Endothelial cell of umbilical vein (primary cell): ENCODE results near the gene BRI3BP.

Experiments
- EZH2 ChIP-seq: IDR thresholded peaks from 2 replicates; pipeline ENCODE4 v1.6.1; 2012; ENCODE audit warnings: borderline replicate concordance, low read depth, mild to moderate bottlenecking, moderate library complexity, low read length, inconsistent platforms; ENCODE audit not compliant: severe bottlenecking
- GATA2 ChIP-seq: IDR thresholded peaks from 2 replicates; pipeline ENCODE4 v1.7.0; 2011; ENCODE audit warnings: low read depth, mild to moderate bottlenecking, moderate library complexity, mixed read lengths, low read length; ENCODE audit not compliant: insufficient read length, insufficient read depth
- MYC ChIP-seq: IDR thresholded peaks from one replicate; pipeline ENCODE4 v1.6.1; 2011; ENCODE audit warnings: mild to moderate bottlenecking, low read depth, low read length
- POLR2AphosphoS5 ChIP-seq: IDR thresholded peaks from 2 replicates; pipeline ENCODE4 v1.6.1; 2012; ENCODE audit warnings: low read depth, mild to moderate bottlenecking, control low read depth, low read length, moderate library complexity; ENCODE audit not compliant: insufficient read depth
- TF ChIP-seq, protein P1 (sequence below), 2 donors: IDR thresholded peaks; 1 replicate in 1 of 2; 2 replicates in 1 of 2; pipeline ENCODE4 v1.5.1; 2011; ENCODE audit warnings: low read length in 2 of 2, mild to moderate bottlenecking in 2 of 2, moderate library complexity in 2 of 2, control low read depth in 1 of 2, inconsistent platforms in 1 of 2, low read depth in 1 of 2; ENCODE audit not compliant: insufficient read depth in 1 of 2; ENCODE audit errors: extremely low read depth in 1 of 2

DNA sequence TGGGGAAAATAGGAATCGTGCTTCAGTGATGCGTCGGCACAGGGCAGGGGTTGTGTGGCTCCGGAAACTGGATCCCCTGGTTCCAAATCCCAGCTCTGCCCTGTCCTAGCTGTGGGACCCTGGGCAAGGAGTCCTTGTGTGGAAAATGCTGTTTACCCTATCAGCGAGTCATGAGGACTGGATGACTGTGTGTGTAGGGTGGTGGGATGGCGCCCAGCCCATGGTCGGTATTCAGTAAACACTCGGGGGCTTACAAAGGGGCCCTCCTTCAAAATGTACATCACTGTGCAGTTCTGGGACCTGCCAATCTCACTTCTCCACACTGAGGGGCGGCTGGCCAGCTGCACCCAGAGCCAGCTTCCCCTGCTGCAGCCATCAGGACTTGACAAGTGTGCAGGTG, 24.4 kb downstream of the BRI3BP start:
- TF ChIP-seq POLR2AphosphoS5: no peak
- no peak for TF ChIP-seq GATA2
- TF ChIP-seq EZH2: no peak
- TF ChIP-seq, protein P1, sequence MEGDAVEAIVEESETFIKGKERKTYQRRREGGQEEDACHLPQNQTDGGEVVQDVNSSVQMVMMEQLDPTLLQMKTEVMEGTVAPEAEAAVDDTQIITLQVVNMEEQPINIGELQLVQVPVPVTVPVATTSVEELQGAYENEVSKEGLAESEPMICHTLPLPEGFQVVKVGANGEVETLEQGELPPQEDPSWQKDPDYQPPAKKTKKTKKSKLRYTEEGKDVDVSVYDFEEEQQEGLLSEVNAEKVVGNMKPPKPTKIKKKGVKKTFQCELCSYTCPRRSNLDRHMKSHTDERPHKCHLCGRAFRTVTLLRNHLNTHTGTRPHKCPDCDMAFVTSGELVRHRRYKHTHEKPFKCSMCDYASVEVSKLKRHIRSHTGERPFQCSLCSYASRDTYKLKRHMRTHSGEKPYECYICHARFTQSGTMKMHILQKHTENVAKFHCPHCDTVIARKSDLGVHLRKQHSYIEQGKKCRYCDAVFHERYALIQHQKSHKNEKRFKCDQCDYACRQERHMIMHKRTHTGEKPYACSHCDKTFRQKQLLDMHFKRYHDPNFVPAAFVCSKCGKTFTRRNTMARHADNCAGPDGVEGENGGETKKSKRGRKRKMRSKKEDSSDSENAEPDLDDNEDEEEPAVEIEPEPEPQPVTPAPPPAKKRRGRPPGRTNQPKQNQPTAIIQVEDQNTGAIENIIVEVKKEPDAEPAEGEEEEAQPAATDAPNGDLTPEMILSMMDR (IDR thresholded peaks at IDR 0.05; ENCODE audit: extremely low read depth in 1 of 2, insufficient read depth in 1 of 2, low read depth in 1 of 2, low read length in 2 of 2): no peak
- TF ChIP-seq MYC: no peak
